ENCODE data around the gene GEMIN7. TPM values are rescaled to one million over a fixed set of nuclear protein-coding genes. Genes with fewer than 3 reads are reported as not detected.

The GEMIN7 gene
- total and polyA plus RNA-seq, 2 of the 13 experiments (the other 11 are each of a cell fraction or from before 2014, with no cell fraction given) = 24.1 to 30.6 TPM

GRCh38 chr19:45076029-45076850 lies 2.8 kb upstream of the GEMIN7 start, which contains the start of gene ZNF296 (continued):
- TF ChIP-seq ZNF562 (CRISPR knock-in tag; IDR thresholded peaks at IDR 0.05; ENCODE audit: borderline replicate concordance) (no peak), NR0B2 (CRISPR knock-in tag; IDR thresholded peaks at IDR 0.05) (peak; percentile 54; the same call in 1 of the 2 replicates), ZNF460 (CRISPR knock-in tag; IDR thresholded peaks at IDR 0.05; ENCODE audit: borderline replicate concordance) (no peak), ZNF891 (CRISPR knock-in tag; IDR thresholded peaks at IDR 0.05) (peak; percentile 61; the same call in 1 of the 2 replicates), ZNF574 (CRISPR knock-in tag; IDR thresholded peaks at IDR 0.05) (peak; percentile 83), GPBP1L1 (CRISPR knock-in tag; IDR thresholded peaks at IDR 0.05) (no peak), ZNF446 (CRISPR knock-in tag; IDR thresholded peaks at IDR 0.05) (0 out of 2 replicates have a peak, but pooled peaks have one; percentile 75), ZNF569 (CRISPR knock-in tag; IDR thresholded peaks at IDR 0.05; ENCODE audit: borderline replicate concordance) (no peak)
- TF ChIP-seq, protein P1, sequence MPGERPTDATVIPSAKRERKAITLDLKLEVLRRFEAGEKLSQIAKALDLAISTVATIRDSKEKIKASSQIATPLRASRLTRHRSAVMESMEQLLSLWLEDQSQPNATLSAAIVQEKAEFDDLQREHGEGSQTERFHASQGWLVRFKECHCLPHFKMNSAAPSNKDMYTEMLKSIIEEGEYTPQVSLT (CRISPR knock-in tag; IDR thresholded peaks at IDR 0.05; ENCODE audit: borderline replicate concordance, low read depth) = peak; percentile 69; the same call in 1 of the 2 replicates
